Fibroblast of the aortic adventitia (primary cell): ENCODE measurements around the gene AUTS2. TPM values are rescaled to one million over a fixed set of nuclear protein-coding genes. Genes with fewer than 3 reads are reported as not detected.

ENCODE experiments used
- DNase-seq: peaks from one replicate; pipeline ENCODE4 v3.0.0-alpha.2; 2010; ENCODE audit warnings: low read depth
- H3K4me3 ChIP-seq: 2 replicates; pipeline ENCODE4 v1.5.1; 2011; ENCODE audit warnings: low read depth, mild to moderate bottlenecking, control low read depth, low read length, moderate library complexity
- total RNA-seq: library from RNA; depleted of rRNA; stranded (reverse); fragments of >200 nt; gene quantifications from 2 replicates; pipeline ENCODE4 v1.2.3, GENCODE V29; 2012; ENCODE audit warnings: low replicate concordance
- TF ChIP-seq, protein P1 (sequence below): IDR thresholded peaks from 2 replicates; pipeline ENCODE4 v1.5.1; 2011; ENCODE audit warnings: mild to moderate bottlenecking, low read length, control low read depth, inconsistent platforms; ENCODE audit not compliant: insufficient read depth

AUTS2 gene
- total RNA-seq, 1 donor = 10.7 TPM

DNA sequence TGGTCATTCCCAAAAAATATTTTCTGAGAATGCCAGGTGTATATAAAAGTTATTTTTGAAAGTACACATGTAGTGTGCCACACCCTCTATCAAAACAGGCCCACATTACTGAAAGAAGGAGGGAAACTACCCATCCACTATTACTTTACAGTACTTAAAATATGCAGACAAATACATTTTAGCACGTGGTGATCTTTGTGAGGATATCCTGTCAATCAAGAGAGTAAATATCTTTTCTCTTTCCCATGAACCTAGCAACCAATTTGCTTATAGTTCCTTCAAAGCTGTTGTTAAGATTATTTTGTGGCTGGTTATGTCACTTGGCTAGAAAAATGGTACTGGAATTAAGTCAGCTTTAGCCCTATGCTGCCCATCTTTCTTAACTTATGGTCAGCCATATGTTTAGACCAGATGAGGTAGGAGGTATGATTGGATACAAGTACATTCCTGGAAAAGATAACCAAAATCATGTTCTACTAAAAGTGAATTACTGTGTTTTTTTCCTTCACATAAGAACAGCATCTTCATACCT, 70.1 kb downstream of the AUTS2 start:
- TF ChIP-seq, protein P1, sequence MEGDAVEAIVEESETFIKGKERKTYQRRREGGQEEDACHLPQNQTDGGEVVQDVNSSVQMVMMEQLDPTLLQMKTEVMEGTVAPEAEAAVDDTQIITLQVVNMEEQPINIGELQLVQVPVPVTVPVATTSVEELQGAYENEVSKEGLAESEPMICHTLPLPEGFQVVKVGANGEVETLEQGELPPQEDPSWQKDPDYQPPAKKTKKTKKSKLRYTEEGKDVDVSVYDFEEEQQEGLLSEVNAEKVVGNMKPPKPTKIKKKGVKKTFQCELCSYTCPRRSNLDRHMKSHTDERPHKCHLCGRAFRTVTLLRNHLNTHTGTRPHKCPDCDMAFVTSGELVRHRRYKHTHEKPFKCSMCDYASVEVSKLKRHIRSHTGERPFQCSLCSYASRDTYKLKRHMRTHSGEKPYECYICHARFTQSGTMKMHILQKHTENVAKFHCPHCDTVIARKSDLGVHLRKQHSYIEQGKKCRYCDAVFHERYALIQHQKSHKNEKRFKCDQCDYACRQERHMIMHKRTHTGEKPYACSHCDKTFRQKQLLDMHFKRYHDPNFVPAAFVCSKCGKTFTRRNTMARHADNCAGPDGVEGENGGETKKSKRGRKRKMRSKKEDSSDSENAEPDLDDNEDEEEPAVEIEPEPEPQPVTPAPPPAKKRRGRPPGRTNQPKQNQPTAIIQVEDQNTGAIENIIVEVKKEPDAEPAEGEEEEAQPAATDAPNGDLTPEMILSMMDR = no peak
- no peak overlapping the region for H3K4me3 ChIP-seq
- no peak for DNase-seq

DNA sequence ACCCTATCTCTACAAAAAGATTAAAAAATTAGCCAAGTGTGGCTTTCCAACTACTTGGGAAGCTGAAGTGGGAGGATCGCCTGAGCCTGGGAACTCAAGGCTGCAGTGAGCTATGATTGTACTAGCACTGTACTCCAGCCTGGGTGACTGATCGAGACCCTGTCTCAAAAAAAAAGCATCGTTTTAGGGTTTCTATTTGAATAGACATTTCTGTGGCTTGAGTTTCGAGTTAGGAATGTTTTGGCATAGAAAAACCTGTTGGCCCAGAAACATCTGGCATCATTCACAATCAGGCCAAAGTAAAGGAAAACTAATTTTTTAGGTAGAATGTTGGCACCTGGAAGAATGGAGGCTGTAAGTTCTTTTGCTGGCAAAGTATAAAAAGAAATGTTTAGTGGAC, 72.4 kb downstream of the AUTS2 start:
- DNase-seq = peak; percentile 65
- TF ChIP-seq, protein P1 = no peak

DNA sequence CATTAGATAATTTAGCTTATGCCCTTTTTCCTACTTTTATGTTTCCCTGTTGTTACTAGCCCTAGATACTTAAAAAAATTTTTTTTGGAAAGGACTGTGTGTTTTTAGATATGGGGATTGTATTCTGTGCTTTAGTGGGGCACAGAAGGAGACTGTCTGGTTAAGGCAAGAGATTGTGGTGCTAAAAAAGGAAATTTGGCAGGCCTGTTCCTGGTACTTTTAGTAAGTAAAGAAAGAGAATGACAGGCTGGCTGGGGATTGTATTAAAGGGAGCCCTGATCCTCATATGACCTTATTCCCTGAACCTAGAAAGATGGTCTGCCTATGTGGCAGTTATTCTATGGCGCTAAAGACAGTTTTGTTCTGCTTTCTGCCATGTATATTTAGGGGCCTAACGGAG, 74.8 kb downstream of the AUTS2 start:
- no peak for DNase-seq
- H3K4me3 ChIP-seq = no peak overlapping the region
- TF ChIP-seq, protein P1 = no peak

More for the DNA sequence above, 72.4 kb downstream of the AUTS2 start:
- no peak overlapping the region for H3K4me3 ChIP-seq

DNA sequence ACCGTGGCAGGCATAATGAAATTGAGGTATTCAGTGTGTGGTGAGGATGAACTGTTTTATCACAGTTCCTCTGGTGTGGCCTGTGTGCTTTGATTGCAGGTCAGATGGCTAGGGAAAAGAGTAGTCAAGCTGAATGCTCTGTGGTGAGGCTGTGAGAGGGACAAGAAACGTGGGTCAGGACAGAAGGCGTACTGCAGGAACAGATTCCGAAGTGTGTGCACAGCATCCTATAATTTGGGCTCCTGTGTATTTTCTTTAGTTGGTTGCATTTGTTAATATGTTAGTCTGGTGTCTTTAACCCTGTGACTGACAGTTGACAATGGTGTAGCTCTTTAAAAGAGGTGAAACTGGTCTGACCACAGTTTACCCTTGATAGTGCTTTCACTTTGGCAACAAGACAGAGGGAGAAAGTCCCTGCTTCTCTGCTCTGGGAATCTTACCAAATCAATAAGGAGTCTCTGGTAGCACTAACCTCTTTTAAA, 76.5 kb downstream of the AUTS2 start:
- TF ChIP-seq, protein P1 = no peak
- no peak overlapping the region for H3K4me3 ChIP-seq
- DNase-seq = no peak

DNA sequence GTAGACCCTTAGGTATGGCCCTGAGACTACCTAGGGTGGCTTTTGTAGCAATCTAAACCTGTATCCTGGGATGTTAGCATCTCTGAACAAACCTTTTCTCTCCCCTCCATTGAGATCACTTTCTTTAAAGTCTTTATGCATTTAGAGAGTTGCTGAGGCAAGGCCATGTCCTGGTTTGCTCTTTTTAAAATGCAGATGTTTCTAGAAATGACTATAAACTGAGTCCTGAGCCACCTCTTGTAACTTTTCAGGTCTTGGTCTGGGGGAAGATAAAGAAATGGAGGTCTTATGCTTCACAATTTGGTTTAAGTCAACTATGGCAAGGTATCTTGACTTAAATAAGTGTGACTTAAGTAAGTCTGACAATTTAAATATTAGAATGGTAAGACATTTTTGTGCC, 78.0 kb downstream of the AUTS2 start:
- no peak overlapping the region for H3K4me3 ChIP-seq
- TF ChIP-seq, protein P1 = no peak
- no peak for DNase-seq

DNA sequence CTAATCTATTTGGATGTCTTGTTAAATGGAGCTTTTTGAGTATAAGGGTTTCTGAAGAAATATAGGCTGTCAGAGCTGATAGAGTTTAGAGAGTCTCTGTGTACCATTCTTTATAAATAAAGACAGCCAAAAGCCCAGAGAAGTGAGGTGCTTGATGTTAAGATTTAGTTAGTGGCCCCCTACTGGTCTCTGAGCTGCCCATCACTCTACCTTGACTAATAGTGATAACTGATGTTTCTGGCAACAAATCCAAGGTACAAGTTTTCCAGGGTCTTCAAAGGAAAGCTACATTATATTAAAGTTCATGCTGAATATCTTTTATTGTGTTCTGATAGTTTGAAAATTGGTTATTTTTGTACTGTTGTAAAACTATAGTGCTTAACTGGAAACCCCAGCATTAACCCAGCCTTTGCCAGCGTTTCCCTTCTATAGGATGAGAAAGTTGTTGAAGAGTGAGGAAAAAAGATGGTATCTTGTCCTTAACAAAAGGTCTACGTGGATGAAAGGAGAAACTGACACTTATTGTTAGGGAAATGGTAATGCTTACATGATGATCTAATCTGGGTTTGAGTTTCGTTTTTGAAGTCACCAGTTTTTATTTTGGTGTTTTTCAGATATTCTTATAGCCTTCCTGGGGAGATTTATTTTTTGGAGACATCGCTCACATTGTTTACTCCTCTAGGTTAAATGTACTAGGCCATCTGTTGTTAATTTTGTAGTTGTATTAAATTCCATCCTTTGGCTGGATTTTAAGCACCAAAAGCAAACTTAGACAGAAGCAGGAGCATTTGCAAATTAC, 79.0 kb downstream of the AUTS2 start:
- DNase-seq = no peak
- no peak overlapping the region for H3K4me3 ChIP-seq
- TF ChIP-seq, protein P1 = no peak
